ENCODE results near the gene SDHC.
"Not testable (repeated sequence)": the region's sequence is repeated elsewhere in the genome, so short reads cannot be mapped to it uniquely, and the experiment has no call there.

- TF ChIP-seq CTCF (IDR thresholded peaks at IDR 0.05; ENCODE audit: control extremely low read depth in 1 of 3, insufficient read depth in 1 of 3, low read depth in 1 of 3, low read length in 3 of 3); ZNF274 (IDR thresholded peaks at IDR 0.05; ENCODE audit: borderline replicate concordance, extremely low read depth, low read length); POLR2A (IDR thresholded peaks at IDR 0.05; ENCODE audit: control extremely low read depth in 1 of 2, low read depth in 2 of 2, low read length in 2 of 2); EZH2 (IDR thresholded peaks at IDR 0.05; ENCODE audit: low read depth, low read length, severe bottlenecking); RBBP5 (IDR thresholded peaks at IDR 0.05; ENCODE audit: borderline replicate concordance, low read depth, low read length); RFX5 (IDR thresholded peaks at IDR 0.05; ENCODE audit: borderline replicate concordance, low read depth, low read length); GTF2F1 (IDR thresholded peaks at IDR 0.05; ENCODE audit: borderline replicate concordance, low read depth, low read length); CEBPB (IDR thresholded peaks at IDR 0.05; ENCODE audit: low read depth, low read length); KDM5A (IDR thresholded peaks at IDR 0.05; ENCODE audit: low read length); RAD21 (IDR thresholded peaks at IDR 0.05 in 1 of 2, conservative IDR thresholded peaks at IDR 0.05 in 1 of 2; ENCODE audit: low read depth in 2 of 2, low read length in 2 of 2); MAFK (IDR thresholded peaks at IDR 0.05; ENCODE audit: low read depth, low read length); CBX5 (IDR thresholded peaks at IDR 0.05; ENCODE audit: low read depth, low read length): not testable (repeated sequence)
Measured at GRCh38 chr1:161409848-161410635, 95.9 kb downstream of the SDHC start.

All from H1 (cell line).